Measurements from ENCODE around the gene SLC16A5. TPM values are rescaled to one million over a fixed set of nuclear protein-coding genes. Genes with fewer than 3 reads are reported as not detected.
"Not testable (repeated sequence)": the region's sequence is repeated elsewhere in the genome, so short reads cannot be mapped to it uniquely, and the experiment has no call there.

The SLC16A5 gene
- total RNA-seq, 2 experiments from 2014 or later, result 2.1 TPM

DNA sequence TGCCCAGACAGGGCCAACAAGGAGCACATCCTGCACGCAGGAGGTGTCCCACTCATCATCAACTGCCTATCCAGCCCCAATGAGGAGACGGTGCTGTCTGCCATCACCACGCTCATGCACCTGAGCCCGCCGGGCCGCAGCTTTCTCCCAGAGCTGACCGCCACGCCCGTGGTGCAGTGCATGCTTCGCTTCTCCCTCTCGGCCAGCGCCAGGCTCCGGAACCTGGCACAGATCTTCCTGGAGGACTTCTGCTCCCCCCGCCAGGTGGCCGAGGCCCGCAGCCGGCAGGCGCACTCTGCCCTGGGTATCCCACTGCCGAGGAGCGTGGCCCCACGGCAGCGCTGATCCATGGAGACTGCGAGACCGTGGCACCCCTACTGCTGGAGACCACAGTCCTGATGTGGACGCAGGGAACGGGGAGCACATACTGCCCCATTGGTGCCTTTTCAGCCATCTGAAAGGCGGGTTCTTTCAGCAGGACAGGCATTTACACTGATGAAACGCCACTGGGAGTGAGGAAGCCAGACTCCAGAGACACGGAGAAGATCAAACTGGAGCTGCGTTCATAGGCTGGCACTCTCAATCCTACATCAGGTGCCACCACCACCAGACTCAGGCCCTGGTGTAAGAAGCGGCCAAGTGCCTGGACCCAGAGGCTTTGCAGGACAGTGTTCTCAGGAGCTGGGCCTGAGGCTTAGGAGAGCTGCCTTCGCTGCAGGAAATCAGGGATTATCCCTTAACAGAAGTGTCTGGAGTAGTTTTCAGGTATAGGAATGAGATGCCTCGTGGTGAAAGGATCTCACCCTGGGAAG lies 41.1 kb downstream of the SLC16A5 start:
- peaks cover 31% of the 10 kb centered on the region for H3K4me1 Mint-ChIP-seq
- no peaks in the 10 kb centered on the region for H3K9me3 Mint-ChIP-seq
- no peak overlapping the region for H3K27ac Mint-ChIP-seq
- H3K36me3 Mint-ChIP-seq, result peaks cover 13% of the 10 kb centered on the region
- no peaks in the 10 kb centered on the region for H3K27me3 Mint-ChIP-seq
- no peak for DNase-seq
- no peak overlapping the region for H3K4me3 Mint-ChIP-seq

DNA sequence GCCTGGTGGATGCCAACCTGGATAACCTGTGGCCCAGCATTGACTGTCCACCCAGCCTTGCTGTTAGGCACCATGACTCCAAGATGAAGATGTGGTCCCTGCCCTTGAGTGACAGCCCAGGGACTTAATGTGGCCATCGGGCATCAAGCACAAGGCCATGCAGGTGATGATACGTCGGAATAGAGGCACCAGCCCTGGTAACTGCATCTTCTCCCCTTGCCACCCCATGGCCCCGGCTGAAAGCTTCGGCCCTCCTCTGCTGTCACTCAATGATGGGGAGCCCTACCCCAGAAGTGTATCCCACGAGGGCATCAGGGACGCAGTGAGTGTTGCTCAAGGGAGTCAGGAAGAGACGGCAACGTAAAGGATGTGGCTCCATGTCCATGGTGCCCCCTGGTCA lies 41.8 kb downstream of the SLC16A5 start:
- H3K9me3 Mint-ChIP-seq, result no peaks in the 10 kb centered on the region
- peaks cover 10% of the 10 kb centered on the region for H3K36me3 Mint-ChIP-seq
- DNase-seq, result no peak
- H3K27me3 Mint-ChIP-seq, result no peaks in the 10 kb centered on the region
- H3K27ac Mint-ChIP-seq, result peak overlapping the region; percentile 51
- H3K4me1 Mint-ChIP-seq, result peaks cover 25% of the 10 kb centered on the region
- peak overlapping the region; percentile 50 for H3K4me3 Mint-ChIP-seq

DNA sequence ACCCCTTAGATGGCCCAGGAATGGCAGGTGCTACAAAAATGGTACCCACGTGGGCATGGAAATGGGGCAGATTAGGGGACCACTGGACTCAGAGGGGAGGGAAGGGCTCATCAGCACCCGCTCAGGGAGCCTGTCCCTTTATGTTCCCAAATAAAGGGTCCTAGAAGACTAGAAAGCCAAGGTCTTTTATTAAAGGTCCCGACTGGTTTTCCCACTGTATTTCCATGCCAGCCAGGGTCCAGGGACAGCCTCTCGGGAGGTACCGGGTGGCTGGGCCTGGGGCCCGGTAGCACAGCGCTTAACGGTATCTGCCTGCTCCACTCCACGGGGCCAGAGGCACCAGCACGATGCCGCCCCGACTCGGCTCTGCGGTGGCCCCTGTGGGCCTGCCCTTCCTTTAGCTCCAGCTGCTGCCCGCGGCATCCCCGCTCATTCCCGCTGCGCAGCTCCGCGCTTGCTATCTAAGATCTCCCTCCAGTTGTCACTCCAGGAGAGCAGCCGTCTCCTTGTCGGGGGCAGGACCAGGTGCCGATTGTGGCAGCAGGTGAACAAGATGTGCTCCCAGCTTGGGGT lies 42.4 kb downstream of the SLC16A5 start:
- Mint-ChIP-seq H3K4me3 (peak overlapping the region; percentile 87), H3K27me3 (no peaks in the 10 kb centered on the region), H3K27ac (peak overlapping the region; percentile 91), H3K4me1 (peaks cover 21% of the 10 kb centered on the region), H3K9me3 (no peaks in the 10 kb centered on the region), H3K36me3 (peaks cover 10% of the 10 kb centered on the region)
- no peak for DNase-seq

DNA sequence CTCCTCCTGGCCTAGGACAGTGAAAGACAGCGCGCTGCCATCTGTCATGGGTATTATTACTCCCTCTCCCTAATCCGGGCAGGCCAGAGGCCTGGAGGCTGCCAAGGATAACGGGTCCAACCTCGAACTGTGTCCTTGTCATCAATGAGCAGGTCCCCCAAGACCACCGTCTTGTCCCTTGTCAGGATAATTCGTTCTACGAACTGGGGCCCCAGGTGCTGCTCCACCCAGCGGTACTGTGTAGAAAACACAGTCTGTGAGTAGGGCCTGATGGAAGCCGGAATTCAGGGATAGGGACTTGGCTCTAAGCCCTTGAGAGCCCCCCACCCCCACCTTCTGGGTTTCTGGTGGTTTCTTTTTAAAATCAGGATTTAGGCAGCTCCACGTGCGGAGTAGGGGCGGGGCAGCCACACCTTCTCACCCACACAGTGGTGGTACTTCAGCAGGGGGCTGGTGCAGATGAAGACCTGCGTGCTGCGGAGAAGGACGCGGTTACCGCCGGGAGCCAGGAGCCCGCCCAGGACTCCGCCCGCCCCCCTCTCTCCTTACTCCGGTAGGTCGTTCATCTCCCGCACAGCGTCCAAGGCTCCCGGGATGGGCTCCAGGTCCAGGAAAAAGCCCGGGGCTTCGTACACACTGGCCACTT lies 43.0 kb downstream of the SLC16A5 start:
- peaks cover 11% of the 10 kb centered on the region for H3K36me3 Mint-ChIP-seq
- no peaks in the 10 kb centered on the region for H3K27me3 Mint-ChIP-seq
- DNase-seq, result peak; percentile 69
- peak overlapping the region; percentile 91 for H3K27ac Mint-ChIP-seq
- H3K4me3 Mint-ChIP-seq, result peak overlapping the region; percentile 87
- H3K4me1 Mint-ChIP-seq, result peaks cover 19% of the 10 kb centered on the region
- no peaks in the 10 kb centered on the region for H3K9me3 Mint-ChIP-seq

DNA sequence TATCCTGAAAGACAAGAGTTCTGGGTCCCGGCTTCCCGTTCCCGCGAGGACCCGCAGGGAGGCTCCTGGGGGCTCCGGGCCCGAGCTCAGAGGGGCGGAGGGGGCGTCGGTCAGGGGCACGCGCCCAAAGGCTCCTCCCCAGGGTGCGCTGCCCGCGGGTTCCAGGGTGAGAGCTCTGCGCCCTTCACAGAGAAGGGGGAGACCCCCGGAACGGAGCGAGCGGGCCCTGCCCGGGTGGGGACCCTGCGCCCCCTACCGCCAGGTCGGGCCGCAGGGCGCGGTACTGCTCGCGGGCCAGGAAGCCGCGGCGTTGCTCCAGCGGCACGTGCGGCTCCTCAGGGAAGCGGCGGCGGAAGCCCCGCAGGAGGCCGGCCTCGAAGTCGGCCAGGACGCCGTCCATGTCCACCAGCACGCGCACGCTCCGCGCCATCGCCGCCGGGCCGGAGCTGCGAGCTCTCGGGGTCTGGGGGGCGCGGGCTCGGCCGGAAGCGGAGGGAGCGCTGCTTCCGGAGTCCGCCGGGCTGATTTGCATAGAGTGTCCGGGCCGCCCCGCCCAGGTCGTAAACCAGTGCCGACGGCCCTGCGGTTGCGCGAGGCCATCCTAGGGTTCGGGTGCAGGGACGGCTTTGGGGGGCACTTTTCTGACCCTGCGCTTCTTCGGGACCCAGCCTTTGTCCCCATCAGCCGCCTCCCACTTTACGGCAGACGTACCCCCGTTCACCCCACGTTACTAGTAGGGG lies 43.7 kb downstream of the SLC16A5 start, which contains the start of gene NT5C:
Gene NT5C, minus strand, starts transcription at position 465 of the 740 bp plus-strand sequence. Its CDS starts 35 bp downstream, at position 430.
- H3K27ac Mint-ChIP-seq, result peak within 1 kb of the TSS; percentile 91
- no peaks in the 10 kb centered on the region for H3K27me3 Mint-ChIP-seq
- peak within 1 kb of the TSS; percentile 87 for H3K4me3 Mint-ChIP-seq
- peaks cover 13% of the 10 kb centered on the region for H3K4me1 Mint-ChIP-seq
- peaks cover 13% of the 10 kb centered on the region for H3K36me3 Mint-ChIP-seq
- peak; percentile 85 for DNase-seq
- no peaks in the 10 kb centered on the region for H3K9me3 Mint-ChIP-seq

DNA sequence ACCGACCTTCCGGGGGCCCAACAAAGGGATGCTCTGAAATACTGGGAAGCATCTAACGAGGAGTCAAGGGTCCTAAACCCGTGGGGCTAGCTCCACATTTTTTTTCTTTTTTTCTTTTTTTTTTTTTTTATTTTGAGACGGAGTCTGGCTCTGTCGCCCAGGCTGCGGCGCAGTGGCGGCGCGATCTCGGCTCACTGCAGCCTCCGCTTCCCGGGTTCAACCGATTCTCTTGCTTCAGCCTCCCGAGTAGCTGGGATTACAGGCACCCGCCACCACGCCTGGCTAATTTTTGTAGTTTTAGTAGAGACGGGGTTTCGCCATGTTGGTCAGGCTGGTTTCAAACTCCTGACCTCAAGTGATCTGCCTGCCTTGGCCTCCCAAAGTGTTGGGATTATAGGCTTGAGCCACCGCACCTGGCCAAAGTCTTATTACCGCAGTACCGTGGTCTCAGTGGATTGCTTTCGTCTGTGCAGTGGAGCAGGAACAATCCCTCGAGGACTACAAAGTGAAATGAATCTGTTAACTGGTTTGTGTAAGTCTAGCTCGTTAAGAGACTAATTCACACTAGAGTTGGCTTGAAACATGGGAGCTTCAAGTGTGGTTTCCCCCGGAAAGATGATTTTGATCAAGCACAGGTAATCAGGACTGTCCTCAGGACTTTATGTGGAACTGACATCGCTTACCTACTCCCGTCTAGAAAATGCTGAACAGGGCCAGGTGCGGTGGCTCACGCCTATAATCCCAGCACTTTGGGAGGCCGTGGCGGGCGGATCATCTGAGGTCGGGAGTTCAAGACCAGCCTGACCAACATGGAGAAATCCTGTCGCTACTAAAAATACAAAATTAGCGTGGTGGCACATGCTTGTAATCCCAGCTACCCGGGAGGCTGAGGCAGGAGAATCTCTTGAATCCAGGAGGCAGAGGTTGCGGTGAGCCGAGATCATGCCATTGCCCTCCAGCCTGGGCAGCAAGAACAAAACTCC lies 44.6 kb downstream of the SLC16A5 start:
- Mint-ChIP-seq H3K4me3 (peak overlapping the region; percentile 87), H3K36me3 (peaks cover 13% of the 10 kb centered on the region), H3K27ac (peak overlapping the region; percentile 89), H3K4me1 (peaks cover 13% of the 10 kb centered on the region)
- not testable (repeated sequence) for DNase-seq, H3K9me3 Mint-ChIP-seq, H3K27me3 Mint-ChIP-seq

DNA sequence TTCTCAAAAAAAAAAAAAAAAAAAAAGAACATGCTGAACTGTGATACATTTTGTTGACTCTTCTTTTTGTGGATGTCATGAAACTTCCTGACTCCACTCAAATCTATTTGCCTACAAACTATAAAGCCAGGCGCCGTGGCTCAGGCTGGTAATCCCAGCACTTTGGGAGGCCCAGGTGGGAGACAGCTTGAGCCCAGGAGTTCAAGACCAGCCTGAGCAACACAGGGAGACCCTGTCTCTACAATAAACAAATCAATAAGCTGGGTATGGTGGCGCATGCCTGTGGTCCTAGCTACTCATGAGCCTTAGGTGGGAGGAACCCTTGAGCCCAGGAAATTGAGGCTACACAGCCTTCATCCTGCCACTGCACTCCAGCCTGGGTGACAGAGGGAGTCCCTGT lies 45.2 kb downstream of the SLC16A5 start:
- H3K27me3 Mint-ChIP-seq, result no peaks in the 10 kb centered on the region

DNA sequence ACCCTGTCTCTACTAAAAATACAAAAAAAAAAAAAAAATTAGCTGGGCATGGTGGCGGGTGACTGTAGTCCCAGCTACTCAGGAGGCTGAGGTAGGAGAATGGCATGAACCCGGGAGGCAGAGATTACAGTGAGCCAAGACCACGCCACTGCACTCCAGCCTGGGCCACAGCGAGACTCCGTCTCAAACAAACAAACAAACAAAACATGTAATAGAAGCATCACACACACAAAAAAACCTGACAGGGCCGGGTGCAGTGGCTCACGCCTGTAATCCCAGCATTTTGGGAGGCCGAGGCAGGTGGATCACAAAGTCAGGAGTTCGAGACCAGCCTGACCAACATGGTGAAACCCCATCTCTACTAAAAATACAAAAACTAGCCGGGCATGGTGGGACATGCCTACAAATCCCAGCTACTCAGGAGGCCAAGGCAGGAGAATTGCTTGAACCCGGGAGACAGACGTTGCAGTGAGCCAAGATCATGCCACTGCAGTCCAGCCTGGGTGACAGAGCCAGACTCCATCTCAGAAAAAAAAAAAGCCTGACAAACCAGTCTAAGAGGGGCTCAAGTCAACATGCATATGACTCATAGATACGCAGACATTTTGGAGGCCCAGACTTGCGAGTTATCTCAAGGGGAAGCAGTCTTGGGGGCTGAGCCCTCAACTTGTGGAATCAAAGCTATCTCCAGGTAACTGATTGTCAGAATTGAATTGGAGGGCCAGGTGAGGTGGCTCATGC lies 46.0 kb downstream of the SLC16A5 start:
- H3K4me1 Mint-ChIP-seq, result peaks cover 13% of the 10 kb centered on the region
- DNase-seq, H3K9me3 Mint-ChIP-seq, H3K27me3 Mint-ChIP-seq, H3K4me3 Mint-ChIP-seq: not testable (repeated sequence)
- H3K27ac Mint-ChIP-seq, result peak overlapping the region; percentile 58
- peaks cover 13% of the 10 kb centered on the region for H3K36me3 Mint-ChIP-seq

More for the DNA sequence above, 45.2 kb downstream of the SLC16A5 start:
- DNase-seq, result no peak
- peaks cover 13% of the 10 kb centered on the region for H3K36me3 Mint-ChIP-seq
- H3K27ac Mint-ChIP-seq, result no peak overlapping the region
- no peak overlapping the region for H3K4me3 Mint-ChIP-seq
- no peaks in the 10 kb centered on the region for H3K9me3 Mint-ChIP-seq
- H3K4me1 Mint-ChIP-seq, result peaks cover 13% of the 10 kb centered on the region

DNA sequence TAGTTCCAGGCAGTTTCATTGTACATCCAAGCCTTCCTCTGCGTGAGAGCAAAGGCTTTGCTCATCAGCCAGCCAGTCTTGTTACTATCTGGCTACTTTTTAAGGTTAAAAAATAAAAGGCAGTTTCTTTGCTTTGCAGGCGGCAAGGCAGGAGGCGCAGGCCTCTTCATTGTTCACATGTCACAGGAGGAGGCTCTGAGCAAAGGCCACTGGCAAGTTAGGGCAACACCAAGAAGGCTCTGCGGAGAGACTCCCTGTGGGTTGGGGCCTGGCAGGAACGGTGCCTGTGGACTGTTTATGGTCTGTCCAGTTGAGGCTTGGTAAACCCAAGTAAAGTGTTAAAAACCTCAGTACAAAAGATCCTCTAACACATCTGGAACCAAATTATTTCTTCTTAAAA lies 47.7 kb downstream of the SLC16A5 start:
- peaks cover 8% of the 10 kb centered on the region for H3K4me1 Mint-ChIP-seq
- no peak overlapping the region for H3K4me3 Mint-ChIP-seq
- no peak for DNase-seq
- H3K27ac Mint-ChIP-seq, result peak overlapping the region; percentile 26
- H3K36me3 Mint-ChIP-seq, result peaks cover 13% of the 10 kb centered on the region
- no peaks in the 10 kb centered on the region for H3K27me3 Mint-ChIP-seq
- H3K9me3 Mint-ChIP-seq, result no peaks in the 10 kb centered on the region

DNA sequence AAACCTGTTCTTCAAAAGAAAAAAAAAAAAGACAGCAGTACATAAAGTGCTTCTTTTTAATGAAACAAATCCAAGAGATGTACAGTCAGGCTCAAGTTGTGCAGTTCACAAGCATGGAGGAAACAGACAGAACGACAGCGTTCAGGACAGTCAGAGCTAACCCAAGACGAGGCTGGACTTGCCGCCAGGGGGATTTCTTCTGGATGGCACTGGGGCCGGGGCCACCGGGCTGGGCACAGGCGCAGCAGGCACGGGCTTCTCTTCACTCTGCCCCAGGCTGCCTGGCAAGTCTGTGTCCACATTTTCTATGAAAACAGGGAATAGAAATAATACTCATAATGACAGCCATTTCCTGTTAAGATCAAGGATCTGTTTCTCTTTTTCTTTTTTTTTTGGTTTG lies 48.2 kb downstream of the SLC16A5 start:
- DNase-seq, result no peak
- Mint-ChIP-seq H3K4me3 (no peak overlapping the region), H3K36me3 (peaks cover 12% of the 10 kb centered on the region), H3K27ac (peak overlapping the region; percentile 26), H3K4me1 (peaks cover 5% of the 10 kb centered on the region), H3K27me3 (no peaks in the 10 kb centered on the region), H3K9me3 (no peaks in the 10 kb centered on the region)

DNA sequence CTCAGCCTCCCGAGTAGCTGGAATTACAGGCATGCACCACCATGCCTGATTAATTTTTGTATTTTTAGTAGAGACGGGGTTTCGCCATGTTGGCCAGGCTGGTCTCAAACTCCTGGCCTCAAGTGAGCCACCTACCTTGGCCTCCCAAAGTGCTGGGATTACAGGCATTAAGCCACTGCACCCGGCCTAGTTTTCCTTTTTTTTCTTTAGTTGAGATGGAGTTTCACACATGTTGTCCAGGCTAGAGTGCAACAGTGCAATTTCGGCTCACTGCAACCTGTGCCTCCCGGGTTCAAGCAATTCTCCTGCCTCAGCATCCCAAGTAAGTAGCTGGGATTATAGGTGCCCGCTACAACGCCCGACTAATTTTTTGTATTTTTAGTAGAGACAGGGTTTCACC lies 50.0 kb downstream of the SLC16A5 start:
- not testable (repeated sequence) for H3K9me3 Mint-ChIP-seq, H3K27me3 Mint-ChIP-seq, H3K4me3 Mint-ChIP-seq, H3K27ac Mint-ChIP-seq, H3K4me1 Mint-ChIP-seq, DNase-seq
- peaks cover 20% of the 10 kb centered on the region for H3K36me3 Mint-ChIP-seq

DNA sequence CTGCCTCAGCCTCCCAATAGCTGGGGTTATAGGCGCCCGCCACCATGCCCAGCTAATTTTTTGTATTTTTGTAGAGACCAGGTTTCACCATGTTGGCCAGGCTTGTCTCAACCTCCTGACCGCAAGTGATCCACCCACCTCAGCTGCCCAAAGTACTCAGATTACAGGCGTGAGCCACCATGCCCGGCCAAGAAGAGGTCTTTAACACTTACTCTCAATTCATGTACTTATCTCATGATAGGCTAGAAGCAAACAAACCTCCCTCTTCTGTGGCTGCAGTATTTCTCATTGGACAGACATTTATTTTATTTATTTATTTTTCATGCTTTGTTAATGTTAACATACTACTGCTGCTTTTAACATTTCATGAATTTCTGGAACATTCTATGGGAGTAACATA lies 50.8 kb downstream of the SLC16A5 start:
- H3K27ac Mint-ChIP-seq, result no peak overlapping the region
- no peak for DNase-seq
- no peak overlapping the region for H3K4me3 Mint-ChIP-seq
- peaks cover 3% of the 10 kb centered on the region for H3K4me1 Mint-ChIP-seq
- no peaks in the 10 kb centered on the region for H3K27me3 Mint-ChIP-seq
- no peaks in the 10 kb centered on the region for H3K9me3 Mint-ChIP-seq
- H3K36me3 Mint-ChIP-seq, result peaks cover 23% of the 10 kb centered on the region

DNA sequence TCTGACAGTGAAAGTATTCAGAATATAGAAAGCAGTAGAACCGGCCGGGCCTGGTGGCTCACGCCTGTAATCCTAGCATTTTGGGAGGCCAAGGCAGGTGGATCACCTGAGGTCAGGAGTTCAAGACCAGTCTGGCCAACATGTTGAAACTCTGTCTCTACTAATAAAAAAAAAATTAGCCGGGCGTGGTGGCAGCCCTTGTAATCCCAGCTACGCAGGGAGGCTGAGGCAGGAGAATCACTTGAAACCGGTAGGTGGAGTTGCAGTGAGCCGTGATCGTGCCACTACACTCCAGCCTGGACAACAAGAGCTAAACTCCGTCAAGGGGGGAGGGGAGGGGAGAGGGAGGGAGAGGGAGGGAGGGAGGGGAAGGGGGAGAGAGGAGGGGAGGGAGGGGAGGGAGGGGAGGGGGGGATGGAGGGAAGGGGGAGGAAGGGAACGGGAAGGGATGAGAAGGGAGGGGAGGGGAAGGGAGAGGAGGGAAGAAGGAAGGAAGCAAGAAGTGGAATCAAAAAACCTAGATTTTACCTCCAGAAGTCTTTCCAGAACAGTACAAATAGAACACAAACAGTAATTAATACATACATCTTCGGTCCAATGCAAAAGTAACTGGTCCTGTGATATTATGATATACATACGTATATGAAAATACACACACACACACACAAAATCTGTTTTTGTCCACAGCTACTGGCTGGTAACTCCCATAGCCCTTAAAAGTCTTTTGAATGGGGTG lies 54.6 kb downstream of the SLC16A5 start:
- Mint-ChIP-seq H3K27ac (no peak overlapping the region), H3K36me3 (peaks cover 38% of the 10 kb centered on the region)

More for the DNA sequence above, 54.6 kb downstream of the SLC16A5 start:
- H3K27me3 Mint-ChIP-seq, result no peaks in the 10 kb centered on the region
- H3K9me3 Mint-ChIP-seq, result no peaks in the 10 kb centered on the region
- DNase-seq, result no peak
- H3K4me1 Mint-ChIP-seq, result peaks cover 3% of the 10 kb centered on the region
- H3K4me3 Mint-ChIP-seq, result no peak overlapping the region

Data from activated naive CD8-positive, alpha-beta T cell treated with anti-CD3 and anti-CD28 coated beads for 36 hours (primary cell).